Panc1 (cell line): Measurements from ENCODE around the gene TMEM238L. TPM values are rescaled to one million over a fixed set of nuclear protein-coding genes. Genes with fewer than 3 reads are reported as not detected.

Experiments
- ATAC-seq: fragments of 200-7000 bp; cut with Tn5 transposase; 2 replicates; pipeline ENCODE4 v1.9.1; 2020; ENCODE audit warnings: mild to moderate bottlenecking, moderate library complexity
- BruUV-seq: library from RNA; stranded (reverse); fragments of 400-500 nt; replicated peaks from 2 replicates; lab custom pipeline; 2021; lab: Mats Ljungman, UMichigan
- CTCF ChIA-PET: fragments of 300-600 bp; sonication (Branson Sonifier 250); formaldehyde crosslinking; loops from one replicate; lab custom pipeline; 2022; ENCODE audit warnings: antibody characterized with exemption; lab: Charles Lee
- POLR2A ChIA-PET: fragments of 300-600 bp; sonication (Branson Sonifier 250); formaldehyde crosslinking; loops from one replicate; lab custom pipeline; 2022; ENCODE audit warnings: antibody characterized with exemption; lab: Charles Lee
- DNase-seq: peaks from one replicate; pipeline ENCODE4 v3.0.0-alpha.2; 2010; ENCODE audit warnings: low read depth, low spot score
- H3K27ac ChIP-seq: 2 replicates; pipeline ENCODE4 v1.5.1; 2011; ENCODE audit warnings: mild to moderate bottlenecking, low read length, inconsistent platforms
- H3K27me3 ChIP-seq: fragments of 200-500 bp; sonication (Bioruptor generic); 2 replicates; pipeline ENCODE4 v1.6.0; 2014; ENCODE audit warnings: low read length, inconsistent platforms; ENCODE audit not compliant: control insufficient read depth, insufficient read depth
- H3K36me3 ChIP-seq: fragments of 200-500 bp; sonication (Bioruptor generic); 2 replicates; pipeline ENCODE4 v1.5.1; 2014; ENCODE audit warnings: inconsistent platforms, mild to moderate bottlenecking, low read length, moderate library complexity; ENCODE audit not compliant: control insufficient read depth, insufficient read depth
- H3K4me1 ChIP-seq: 2 replicates; pipeline ENCODE4 v1.5.1; 2011; ENCODE audit warnings: inconsistent platforms, mild to moderate bottlenecking, low read length, moderate library complexity; ENCODE audit not compliant: control insufficient read depth, insufficient read depth
- H3K4me3 ChIP-seq, 2 experiments: 2 replicates each; pipeline ENCODE4 v1.5.1; 2011 to 2012; ENCODE audit warnings: low read depth in 2 of 2, low read length in 2 of 2, mild to moderate bottlenecking in 2 of 2, inconsistent platforms in 1 of 2, moderate library complexity in 1 of 2
- H3K9me3 ChIP-seq: fragments of 200-500 bp; sonication (Bioruptor generic); 2 replicates; pipeline ENCODE4 v1.5.1; 2014; ENCODE audit warnings: low read depth, mild to moderate bottlenecking, inconsistent platforms, low read length, moderate library complexity; ENCODE audit not compliant: control insufficient read depth, insufficient read depth
- POLR2AphosphoS5 ChIP-seq: IDR thresholded peaks from 2 replicates; pipeline ENCODE4 v1.6.1; 2012; ENCODE audit warnings: mild to moderate bottlenecking, low read depth, low read length, moderate library complexity
- SIN3A ChIP-seq: IDR thresholded peaks from 2 replicates; pipeline ENCODE4 v1.6.1; 2012; ENCODE audit warnings: low read depth, mild to moderate bottlenecking, low read length, moderate library complexity, borderline replicate concordance; ENCODE audit not compliant: insufficient read depth
- TCF7L2 ChIP-seq: IDR thresholded peaks from 2 replicates; pipeline ENCODE4 v1.6.1; 2011; ENCODE audit warnings: mild to moderate bottlenecking, low read depth, low read length, inconsistent platforms
- in situ Hi-C: cut with HindIII; loops from 2 replicates; pipeline ENCODE4 v1.10.0; 2016; ENCODE audit warnings: low sequenced_read_pairs, low pct_unique_long_range_greater_than_20kb
- intact Hi-C: fragments of 100-400 bp; cut with micrococcal nuclease; formaldehyde crosslinking; loops from one replicate; pipeline ENCODE4 v1.10.0; 2022; ENCODE audit not compliant: unreplicated experiment
- total RNA-seq: library from RNA; stranded (reverse); gene quantifications from one replicate; pipeline ENCODE4 v1.2.1, GENCODE V29; 2021; ENCODE audit not compliant: unreplicated experiment
- TF ChIP-seq, protein P1 (sequence below), 2 experiments: IDR thresholded peaks; 2 replicates each; pipeline ENCODE4 v1.6.1; 2011 to 2012; ENCODE audit warnings: low read depth in 2 of 2, control low read depth in 1 of 2, low read length in 1 of 2, mild to moderate bottlenecking in 1 of 2, moderate library complexity in 1 of 2; ENCODE audit not compliant: insufficient read depth in 1 of 2
- TF ChIP-seq, protein P2 (sequence below): fragments of 450-650 bp; IDR thresholded peaks from 2 replicates; pipeline ENCODE4 v1.5.1; 2017; ENCODE audit warnings: mild to moderate bottlenecking

TMEM238L gene
- total RNA-seq, 1 experiment from 2014 or later: not detected

- ChIA-PET CTCF (no interaction called here), POLR2A (interaction anchor here (0.7 kb wide), 1 partner anchor 1171 kb away, joined by 3 read pairs; no protein-coding TSS in a partner anchor)
- intact Hi-C loops: no loop called here
- BruUV-seq: no TSS peak
- Histone ChIP-seq H3K27me3 (no peaks in the 10 kb centered on the region; the same call in 1 of the 2 replicates), H3K4me1 (no peaks in the 10 kb centered on the region), H3K4me3 (no peak overlapping the region), H3K36me3 (no peaks in the 10 kb centered on the region), H3K27ac (no peak overlapping the region), H3K9me3 (no peaks in the 10 kb centered on the region)
- ATAC-seq: no peak
- in situ Hi-C loops: no loop called here
- DNase-seq: no peak
- TF ChIP-seq, protein P1, sequence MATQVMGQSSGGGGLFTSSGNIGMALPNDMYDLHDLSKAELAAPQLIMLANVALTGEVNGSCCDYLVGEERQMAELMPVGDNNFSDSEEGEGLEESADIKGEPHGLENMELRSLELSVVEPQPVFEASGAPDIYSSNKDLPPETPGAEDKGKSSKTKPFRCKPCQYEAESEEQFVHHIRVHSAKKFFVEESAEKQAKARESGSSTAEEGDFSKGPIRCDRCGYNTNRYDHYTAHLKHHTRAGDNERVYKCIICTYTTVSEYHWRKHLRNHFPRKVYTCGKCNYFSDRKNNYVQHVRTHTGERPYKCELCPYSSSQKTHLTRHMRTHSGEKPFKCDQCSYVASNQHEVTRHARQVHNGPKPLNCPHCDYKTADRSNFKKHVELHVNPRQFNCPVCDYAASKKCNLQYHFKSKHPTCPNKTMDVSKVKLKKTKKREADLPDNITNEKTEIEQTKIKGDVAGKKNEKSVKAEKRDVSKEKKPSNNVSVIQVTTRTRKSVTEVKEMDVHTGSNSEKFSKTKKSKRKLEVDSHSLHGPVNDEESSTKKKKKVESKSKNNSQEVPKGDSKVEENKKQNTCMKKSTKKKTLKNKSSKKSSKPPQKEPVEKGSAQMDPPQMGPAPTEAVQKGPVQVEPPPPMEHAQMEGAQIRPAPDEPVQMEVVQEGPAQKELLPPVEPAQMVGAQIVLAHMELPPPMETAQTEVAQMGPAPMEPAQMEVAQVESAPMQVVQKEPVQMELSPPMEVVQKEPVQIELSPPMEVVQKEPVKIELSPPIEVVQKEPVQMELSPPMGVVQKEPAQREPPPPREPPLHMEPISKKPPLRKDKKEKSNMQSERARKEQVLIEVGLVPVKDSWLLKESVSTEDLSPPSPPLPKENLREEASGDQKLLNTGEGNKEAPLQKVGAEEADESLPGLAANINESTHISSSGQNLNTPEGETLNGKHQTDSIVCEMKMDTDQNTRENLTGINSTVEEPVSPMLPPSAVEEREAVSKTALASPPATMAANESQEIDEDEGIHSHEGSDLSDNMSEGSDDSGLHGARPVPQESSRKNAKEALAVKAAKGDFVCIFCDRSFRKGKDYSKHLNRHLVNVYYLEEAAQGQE (IDR thresholded peaks at IDR 0.05; ENCODE audit: insufficient read depth in 1 of 2, low read depth in 2 of 2, low read length in 1 of 2): no peak
- TF ChIP-seq POLR2AphosphoS5: no peak
- no peak for TF ChIP-seq SIN3A
- TF ChIP-seq, protein P2, sequence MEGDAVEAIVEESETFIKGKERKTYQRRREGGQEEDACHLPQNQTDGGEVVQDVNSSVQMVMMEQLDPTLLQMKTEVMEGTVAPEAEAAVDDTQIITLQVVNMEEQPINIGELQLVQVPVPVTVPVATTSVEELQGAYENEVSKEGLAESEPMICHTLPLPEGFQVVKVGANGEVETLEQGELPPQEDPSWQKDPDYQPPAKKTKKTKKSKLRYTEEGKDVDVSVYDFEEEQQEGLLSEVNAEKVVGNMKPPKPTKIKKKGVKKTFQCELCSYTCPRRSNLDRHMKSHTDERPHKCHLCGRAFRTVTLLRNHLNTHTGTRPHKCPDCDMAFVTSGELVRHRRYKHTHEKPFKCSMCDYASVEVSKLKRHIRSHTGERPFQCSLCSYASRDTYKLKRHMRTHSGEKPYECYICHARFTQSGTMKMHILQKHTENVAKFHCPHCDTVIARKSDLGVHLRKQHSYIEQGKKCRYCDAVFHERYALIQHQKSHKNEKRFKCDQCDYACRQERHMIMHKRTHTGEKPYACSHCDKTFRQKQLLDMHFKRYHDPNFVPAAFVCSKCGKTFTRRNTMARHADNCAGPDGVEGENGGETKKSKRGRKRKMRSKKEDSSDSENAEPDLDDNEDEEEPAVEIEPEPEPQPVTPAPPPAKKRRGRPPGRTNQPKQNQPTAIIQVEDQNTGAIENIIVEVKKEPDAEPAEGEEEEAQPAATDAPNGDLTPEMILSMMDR: no peak
- TF ChIP-seq TCF7L2: no peak
Observed at GRCh38 chr17:10821770-10822169, 17.9 kb upstream of the TMEM238L start.

DNA sequence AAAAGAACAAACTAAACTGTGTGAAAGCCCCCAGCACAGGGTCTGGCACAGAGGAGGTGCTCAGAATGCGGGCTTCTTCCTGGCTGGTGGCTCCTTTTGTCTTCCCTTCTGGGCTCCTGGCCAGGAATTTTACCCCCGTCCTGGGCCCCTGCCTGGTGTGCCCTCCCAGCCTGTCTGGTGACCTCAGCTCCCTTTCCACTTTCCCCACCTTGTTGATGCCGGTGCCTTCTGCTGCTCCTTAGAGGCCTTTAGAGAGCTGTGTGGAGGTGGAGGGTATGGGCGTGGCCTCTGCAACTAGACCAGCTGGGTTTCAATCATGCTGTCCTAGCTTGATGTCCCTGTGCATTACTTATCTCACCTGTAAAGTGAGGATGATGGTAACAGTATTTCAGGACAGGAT, 17.2 kb upstream of the TMEM238L start:
- no TSS peak for BruUV-seq
- Histone ChIP-seq H3K4me1 (no peaks in the 10 kb centered on the region), H3K27me3 (no peaks in the 10 kb centered on the region; the same call in 1 of the 2 replicates), H3K27ac (no peak overlapping the region), H3K9me3 (no peaks in the 10 kb centered on the region), H3K4me3 (no peak overlapping the region), H3K36me3 (no peaks in the 10 kb centered on the region)
- TF ChIP-seq TCF7L2: no peak
- no peak for TF ChIP-seq POLR2AphosphoS5
- TF ChIP-seq, protein P2: no peak
- no peak for TF ChIP-seq SIN3A
- TF ChIP-seq, protein P1 (IDR thresholded peaks at IDR 0.05; ENCODE audit: insufficient read depth in 1 of 2, low read depth in 2 of 2, low read length in 1 of 2): no peak
- intact Hi-C loops: no loop called here
- ATAC-seq (no peak), DNase-seq (no peak)
- POLR2A ChIA-PET: interaction anchor here (0.7 kb wide), 1 partner anchor 1172 kb away, joined by 3 read pairs; no protein-coding TSS in a partner anchor
- CTCF ChIA-PET: no interaction called here
- in situ Hi-C loops: no loop called here
